Nephron (organoid): ENCODE results near the gene LHX3.

Source experiments
- H3K27ac Mint-ChIP-seq, 3 experiments: 2 replicates each; pipeline ENCODE4 v1.8.0; 2020; ENCODE audit warnings: mixed read lengths in 3 of 3, mild to moderate bottlenecking in 2 of 3, moderate library complexity in 1 of 3
- H3K27me3 Mint-ChIP-seq: 2 replicates; pipeline ENCODE4 v1.8.0; 2021; ENCODE audit warnings: low read depth, mild to moderate bottlenecking, moderate library complexity, mixed read lengths
- H3K36me3 Mint-ChIP-seq: 2 replicates; pipeline ENCODE4 v1.8.0; 2020; ENCODE audit warnings: low read depth, mixed read lengths
- H3K4me1 Mint-ChIP-seq: 2 replicates; pipeline ENCODE4 v1.8.0; 2020; ENCODE audit warnings: mixed read lengths
- H3K4me3 Mint-ChIP-seq, 3 experiments: 2 replicates each; pipeline ENCODE4 v1.8.0; 2020; ENCODE audit warnings: mild to moderate bottlenecking in 3 of 3, mixed read lengths in 3 of 3, moderate library complexity in 2 of 3
- H3K9me3 Mint-ChIP-seq: 2 replicates; pipeline ENCODE4 v1.8.0; 2020; ENCODE audit warnings: mixed read lengths
- TF ChIP-seq, protein P1 (sequence below), 3 experiments: fragments of 200-600 bp; sonication (generic); IDR thresholded peaks; one replicate each; pipeline ENCODE4 v1.5.0; 2021; ENCODE audit warnings: antibody characterized with exemption in 3 of 3; ENCODE audit not compliant: unreplicated experiment in 3 of 3

The LHX3 gene

GRCh38 chr9:136147038-136147889, 57.7 kb downstream of the LHX3 start:
- no peaks in the 10 kb centered on the region for H3K36me3 Mint-ChIP-seq
- TF ChIP-seq, protein P1, sequence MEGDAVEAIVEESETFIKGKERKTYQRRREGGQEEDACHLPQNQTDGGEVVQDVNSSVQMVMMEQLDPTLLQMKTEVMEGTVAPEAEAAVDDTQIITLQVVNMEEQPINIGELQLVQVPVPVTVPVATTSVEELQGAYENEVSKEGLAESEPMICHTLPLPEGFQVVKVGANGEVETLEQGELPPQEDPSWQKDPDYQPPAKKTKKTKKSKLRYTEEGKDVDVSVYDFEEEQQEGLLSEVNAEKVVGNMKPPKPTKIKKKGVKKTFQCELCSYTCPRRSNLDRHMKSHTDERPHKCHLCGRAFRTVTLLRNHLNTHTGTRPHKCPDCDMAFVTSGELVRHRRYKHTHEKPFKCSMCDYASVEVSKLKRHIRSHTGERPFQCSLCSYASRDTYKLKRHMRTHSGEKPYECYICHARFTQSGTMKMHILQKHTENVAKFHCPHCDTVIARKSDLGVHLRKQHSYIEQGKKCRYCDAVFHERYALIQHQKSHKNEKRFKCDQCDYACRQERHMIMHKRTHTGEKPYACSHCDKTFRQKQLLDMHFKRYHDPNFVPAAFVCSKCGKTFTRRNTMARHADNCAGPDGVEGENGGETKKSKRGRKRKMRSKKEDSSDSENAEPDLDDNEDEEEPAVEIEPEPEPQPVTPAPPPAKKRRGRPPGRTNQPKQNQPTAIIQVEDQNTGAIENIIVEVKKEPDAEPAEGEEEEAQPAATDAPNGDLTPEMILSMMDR (IDR thresholded peaks at IDR 0.05; ENCODE audit: unreplicated experiment in 3 of 3): no peak
- H3K9me3 Mint-ChIP-seq: no peaks in the 10 kb centered on the region
- no peak overlapping the region for H3K4me3 Mint-ChIP-seq
- H3K27me3 Mint-ChIP-seq: peaks cover 16% of the 10 kb centered on the region
- H3K27ac Mint-ChIP-seq: no peak overlapping the region
- H3K4me1 Mint-ChIP-seq: no peaks in the 10 kb centered on the region
